Ectodermal cell (in vitro differentiated cells): ENCODE data around the gene GLP2R.

Experiments
- H3K27ac ChIP-seq: 2 replicates; pipeline ENCODE4 v1.7.0; 2013; ENCODE audit warnings: mild to moderate bottlenecking, low read depth, low read length; ENCODE audit not compliant: insufficient read depth, poor library complexity, severe bottlenecking
- H3K27me3 ChIP-seq: 2 replicates; pipeline ENCODE4 v1.7.0; 2013; ENCODE audit warnings: mild to moderate bottlenecking, low read length; ENCODE audit not compliant: insufficient read depth, control insufficient read depth, poor library complexity, severe bottlenecking
- H3K36me3 ChIP-seq: one replicate; pipeline ENCODE4 v1.7.0; 2013; ENCODE audit warnings: low read length; ENCODE audit not compliant: control insufficient read depth, insufficient read depth
- H3K4me1 ChIP-seq: one replicate; pipeline ENCODE4 v1.7.0; 2013; ENCODE audit warnings: low read length; ENCODE audit not compliant: control insufficient read depth, insufficient read depth
- H3K4me3 ChIP-seq: 2 replicates; pipeline ENCODE4 v1.7.0; 2013; ENCODE audit warnings: low read depth, low read length, control low read depth; ENCODE audit not compliant: insufficient read depth
- H3K9me3 ChIP-seq: 2 replicates; pipeline ENCODE4 v1.7.0; 2013; ENCODE audit warnings: mild to moderate bottlenecking, low read length, moderate library complexity; ENCODE audit not compliant: control insufficient read depth
- WGBS, 2 experiments: methylation state at CpG; one replicate each; pipeline ENCODE4 v1.1.7; 2013; ENCODE audit warnings: missing lambda C conversion rate in 2 of 2; 5-methylcytosine and 5-hydroxymethylcytosine counted together

The GLP2R gene

GRCh38 chr17:9893411-9894012 lies 67.8 kb downstream of the GLP2R start:
- Histone ChIP-seq H3K36me3 (no peaks in the 10 kb centered on the region), H3K4me1 (no peaks in the 10 kb centered on the region), H3K9me3 (no peaks in the 10 kb centered on the region), H3K27me3 (no peaks in the 10 kb centered on the region), H3K4me3 (no peak overlapping the region), H3K27ac (no peak overlapping the region)
- WGBS, 2 experiments: 69 to 76% methylated on average over 3 of the region's 3 CpGs

DNA sequence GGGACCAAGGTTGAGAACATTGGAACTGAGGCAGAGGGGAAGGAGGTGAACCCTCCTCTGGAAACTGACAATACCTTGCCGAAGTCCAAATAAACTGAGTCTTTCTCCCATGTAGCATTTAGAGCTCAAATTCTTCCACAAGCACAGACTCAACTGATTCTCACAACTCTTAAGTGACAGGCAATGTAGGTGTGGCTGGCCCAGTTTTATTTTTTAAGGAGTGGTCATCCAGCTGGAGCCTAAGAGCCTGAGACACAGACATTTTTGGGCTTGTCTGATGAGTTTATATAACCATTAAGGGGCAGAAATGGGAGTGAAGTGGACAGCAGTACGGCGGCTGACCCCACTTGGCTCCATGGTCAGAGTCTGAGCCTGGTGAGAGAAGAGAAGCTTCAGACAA lies 68.5 kb downstream of the GLP2R start:
- H3K27me3 ChIP-seq: no peaks in the 10 kb centered on the region
- H3K9me3 ChIP-seq: no peaks in the 10 kb centered on the region
- H3K4me3 ChIP-seq: no peak overlapping the region
- no peaks in the 10 kb centered on the region for H3K36me3 ChIP-seq
- no peaks in the 10 kb centered on the region for H3K4me1 ChIP-seq
- no peak overlapping the region for H3K27ac ChIP-seq
- WGBS, 2 experiments: 91 to 98% methylated on average over 3 of the region's 3 CpGs

GRCh38 chr17:9895923-9896322 lies 70.2 kb downstream of the GLP2R start:
- Histone ChIP-seq H3K4me3 (no peak overlapping the region), H3K9me3 (no peaks in the 10 kb centered on the region), H3K4me1 (peaks cover 8% of the 10 kb centered on the region), H3K27ac (no peak overlapping the region), H3K27me3 (no peaks in the 10 kb centered on the region), H3K36me3 (no peaks in the 10 kb centered on the region)

DNA sequence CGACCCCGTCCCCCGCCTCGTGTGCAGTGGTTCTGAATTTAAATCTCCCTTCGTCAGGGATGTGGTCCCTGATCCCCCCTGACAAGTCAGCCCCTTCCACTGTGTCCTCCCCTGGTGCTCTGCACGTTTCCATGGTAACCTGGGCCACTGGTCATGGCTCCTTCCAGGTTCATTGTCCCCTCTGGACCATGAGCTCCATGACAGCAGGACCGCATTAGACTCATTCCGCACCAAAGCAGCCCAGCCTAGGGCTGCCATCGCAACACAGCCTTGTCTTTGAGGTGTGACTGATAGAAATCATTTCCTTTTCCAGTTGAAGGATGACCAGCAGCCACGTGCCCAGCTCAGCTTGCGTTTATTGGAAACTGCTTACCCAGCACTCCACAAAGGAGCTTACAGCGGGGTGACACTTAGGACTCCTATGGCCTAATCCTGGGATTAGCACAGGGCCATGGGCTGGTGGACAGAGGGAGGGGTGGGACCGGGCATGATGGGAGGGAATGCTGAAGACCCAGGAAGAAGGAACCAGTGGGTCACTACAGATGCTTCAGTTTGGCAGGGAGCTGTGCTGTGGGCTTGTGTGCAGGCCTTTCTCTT lies 71.7 kb downstream of the GLP2R start:
- H3K4me1 ChIP-seq: peaks cover 14% of the 10 kb centered on the region
- H3K4me3 ChIP-seq: no peak overlapping the region
- no peaks in the 10 kb centered on the region for H3K36me3 ChIP-seq
- no peak overlapping the region for H3K27ac ChIP-seq
- 78 to 85% methylated on average over 13 of the region's 13 CpGs for WGBS, 2 experiments
- H3K27me3 ChIP-seq: no peaks in the 10 kb centered on the region
- H3K9me3 ChIP-seq: no peaks in the 10 kb centered on the region

- Histone ChIP-seq H3K27ac (no peak overlapping the region), H3K27me3 (no peaks in the 10 kb centered on the region), H3K9me3 (no peaks in the 10 kb centered on the region), H3K4me3 (no peak overlapping the region), H3K36me3 (no peaks in the 10 kb centered on the region), H3K4me1 (peaks cover 14% of the 10 kb centered on the region)
- WGBS, 2 experiments: 96% methylated on average over 8 of the region's 8 CpGs
Measured at GRCh38 chr17:9898812-9899211, 73.1 kb downstream of the GLP2R start.

DNA sequence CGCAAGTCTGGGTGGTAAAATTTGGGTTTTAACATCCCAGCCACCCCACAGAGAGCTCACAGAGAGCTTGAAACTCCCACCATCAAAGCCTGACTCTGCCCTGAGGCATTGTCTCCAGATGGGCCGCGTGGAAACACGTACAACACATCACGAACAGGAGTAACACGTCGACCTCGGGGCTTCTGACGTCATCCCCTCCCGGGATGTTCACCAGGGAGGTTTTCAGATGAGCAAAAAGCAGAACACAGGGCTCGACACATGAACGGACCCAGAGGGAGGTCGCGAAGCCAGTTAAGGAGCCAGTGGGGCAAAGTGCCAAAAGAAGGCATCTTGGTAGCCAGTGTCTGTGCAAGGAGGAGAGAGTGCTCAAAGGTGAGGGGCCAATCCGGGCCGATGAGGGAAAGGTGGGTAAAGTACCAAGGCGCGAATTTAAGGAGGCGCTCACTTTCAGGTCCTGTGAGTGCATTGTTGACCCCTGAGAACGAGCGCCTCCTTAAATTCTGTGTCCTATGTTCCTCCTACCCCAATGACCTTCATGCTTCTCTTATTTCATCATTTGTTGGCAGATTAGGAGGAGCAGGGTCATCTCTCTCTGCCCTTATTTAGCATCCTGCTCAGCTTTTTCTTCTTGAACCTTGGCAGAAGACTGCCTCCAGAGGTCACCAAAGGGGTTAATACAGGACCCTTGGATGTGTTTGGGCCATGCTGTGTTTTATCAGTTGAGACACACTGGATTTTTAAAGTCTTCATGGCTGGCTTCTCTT lies 73.7 kb downstream of the GLP2R start:
- peaks cover 14% of the 10 kb centered on the region for H3K4me1 ChIP-seq
- H3K27ac ChIP-seq: no peak overlapping the region
- no peaks in the 10 kb centered on the region for H3K27me3 ChIP-seq
- 89 to 91% methylated on average over 21 of the region's 21 CpGs for WGBS, 2 experiments
- no peak overlapping the region for H3K4me3 ChIP-seq
- H3K9me3 ChIP-seq: no peaks in the 10 kb centered on the region
- no peaks in the 10 kb centered on the region for H3K36me3 ChIP-seq

GRCh38 chr17:9900044-9900594 lies 74.4 kb downstream of the GLP2R start:
- Histone ChIP-seq H3K36me3 (no peaks in the 10 kb centered on the region), H3K4me1 (peaks cover 14% of the 10 kb centered on the region), H3K27ac (no peak overlapping the region), H3K4me3 (no peak overlapping the region), H3K9me3 (no peaks in the 10 kb centered on the region), H3K27me3 (no peaks in the 10 kb centered on the region)
- WGBS, 2 experiments: 62 to 63% methylated on average over 8 of the region's 8 CpGs

DNA sequence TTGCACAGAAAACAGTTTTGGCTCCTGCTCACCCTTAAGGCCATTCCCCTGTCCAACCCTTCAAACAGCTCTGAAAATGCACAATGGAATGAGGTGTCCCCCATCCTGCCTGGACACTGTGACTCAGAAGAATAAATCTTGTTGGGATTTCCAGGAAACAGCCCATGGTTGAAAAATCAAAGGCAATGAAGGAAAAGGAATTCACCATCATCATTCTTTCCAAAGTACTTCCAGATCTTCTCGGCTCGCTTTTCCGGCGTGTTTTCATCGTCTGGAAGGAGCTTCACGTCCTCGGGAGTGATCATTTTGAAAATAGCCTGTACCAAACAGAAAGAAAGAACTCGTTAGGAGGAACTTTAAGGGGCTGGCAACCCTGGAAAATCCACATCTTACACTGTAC lies 75.1 kb downstream of the GLP2R start:
- 93 to 94% methylated on average over 8 of the region's 8 CpGs for WGBS, 2 experiments
- no peaks in the 10 kb centered on the region for H3K36me3 ChIP-seq
- H3K9me3 ChIP-seq: no peaks in the 10 kb centered on the region
- H3K27me3 ChIP-seq: no peaks in the 10 kb centered on the region
- no peak overlapping the region for H3K4me3 ChIP-seq
- no peak overlapping the region for H3K27ac ChIP-seq
- peaks cover 14% of the 10 kb centered on the region for H3K4me1 ChIP-seq

- no peaks in the 10 kb centered on the region for H3K9me3 ChIP-seq
- peaks cover 14% of the 10 kb centered on the region for H3K4me1 ChIP-seq
- no peak overlapping the region for H3K4me3 ChIP-seq
- 5 to 10% methylated on average over 2 of the region's 2 CpGs for WGBS, 2 experiments
- H3K27me3 ChIP-seq: no peaks in the 10 kb centered on the region
- H3K27ac ChIP-seq: no peak overlapping the region
- H3K36me3 ChIP-seq: no peaks in the 10 kb centered on the region
Measured at GRCh38 chr17:9902120-9902519, 76.4 kb downstream of the GLP2R start.

GRCh38 chr17:9904277-9905077 lies 78.8 kb downstream of the GLP2R start:
- Histone ChIP-seq H3K4me3 (no peak overlapping the region), H3K4me1 (peaks cover 28% of the 10 kb centered on the region), H3K27me3 (no peaks in the 10 kb centered on the region), H3K9me3 (no peaks in the 10 kb centered on the region), H3K36me3 (no peaks in the 10 kb centered on the region), H3K27ac (no peak overlapping the region)
- 96 to 97% methylated on average over 35 of the region's 35 CpGs for whole genome bisulfite sequencing, 2 experiments
